HT-29 (cell line): ENCODE measurements around the gene PPP1R16B. TPM values are rescaled to one million over a fixed set of nuclear protein-coding genes. Genes with fewer than 3 reads are reported as not detected.
A peak's percentile ranks its signal among the peaks of the same experiment; 100 is the strongest.

Source experiments
- DNase-seq: peaks from one replicate; pipeline ENCODE4 v3.0.0-alpha.2; 2015; ENCODE audit warnings: low spot score
- total RNA-seq: library from RNA; depleted of rRNA; stranded (reverse); fragments of >200 nt; shearing (Covaris generic); gene quantifications from 2 replicates; pipeline ENCODE4 v1.2.3, GENCODE V29; 2014

PPP1R16B gene
- total RNA-seq, 1 experiment from 2014 or later: not detected

DNA sequence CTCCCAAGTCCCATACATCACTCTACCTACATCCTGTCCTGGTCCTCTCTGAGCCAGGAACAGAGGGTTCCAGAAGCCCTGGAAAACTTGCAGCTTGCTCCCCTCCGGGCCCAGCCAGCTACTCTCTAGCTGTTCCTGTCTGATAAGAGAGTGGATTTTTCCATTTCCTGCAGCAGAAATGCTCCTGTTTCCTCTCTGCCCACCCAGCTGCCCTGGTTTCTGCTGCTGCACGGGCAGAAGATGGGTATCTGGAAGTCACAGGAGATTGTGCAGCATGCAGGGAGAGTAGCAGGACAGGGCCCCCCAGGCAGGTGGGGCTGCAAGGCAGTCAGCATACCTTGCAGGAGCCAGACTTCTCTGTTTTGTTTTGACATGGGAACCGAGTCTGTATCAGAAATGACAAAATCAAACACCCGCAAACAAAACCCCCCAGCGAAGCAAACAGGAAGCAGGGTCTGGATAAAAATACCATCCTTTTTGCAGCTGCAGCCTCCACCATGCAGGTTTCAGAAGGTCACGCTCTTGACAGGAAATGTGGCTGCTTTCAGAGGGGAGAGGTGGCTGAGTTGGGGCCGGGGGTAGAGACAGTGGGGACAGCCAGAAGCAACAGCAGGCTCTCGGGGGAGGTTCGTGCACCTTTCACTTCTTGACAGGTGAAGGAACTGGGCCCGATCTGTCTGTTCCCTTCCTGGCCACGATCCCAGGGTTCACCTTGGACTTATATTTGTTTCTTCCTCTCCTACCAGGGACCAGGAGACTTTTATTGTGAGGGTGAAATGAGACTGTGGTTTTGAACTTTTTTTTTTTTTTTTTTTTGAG is 69.9 kb downstream of the PPP1R16B start:
- no peak for DNase-seq

DNA sequence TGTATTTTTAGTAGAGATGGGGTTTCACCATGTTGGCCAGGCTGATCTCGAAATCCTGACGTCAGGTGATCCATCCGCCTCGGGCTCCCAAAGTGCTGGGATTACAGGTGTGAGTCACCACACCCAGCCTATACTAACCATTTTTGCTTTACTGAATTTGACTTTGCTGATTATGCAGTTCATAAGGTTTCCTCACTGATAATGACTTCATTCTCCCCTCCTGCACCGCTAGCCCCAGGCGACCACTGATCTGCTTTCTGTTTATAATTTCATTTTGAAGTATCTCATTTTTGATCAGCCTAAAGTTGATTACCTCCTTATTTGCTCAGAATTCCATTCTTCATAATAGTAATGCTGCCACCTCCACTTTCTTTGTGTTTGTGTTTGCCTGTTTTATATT is 72.0 kb downstream of the PPP1R16B start:
- DNase-seq: no peak

GRCh38 chr20:38878866-38879265 is 73.4 kb downstream of the PPP1R16B start:
- peak; percentile 25 for DNase-seq

- DNase-seq: no peak
Observed at GRCh38 chr20:38880952-38881735, 75.6 kb downstream of the PPP1R16B start.

- DNase-seq: no peak
Observed at GRCh38 chr20:38881806-38882440, 76.4 kb downstream of the PPP1R16B start.

DNA sequence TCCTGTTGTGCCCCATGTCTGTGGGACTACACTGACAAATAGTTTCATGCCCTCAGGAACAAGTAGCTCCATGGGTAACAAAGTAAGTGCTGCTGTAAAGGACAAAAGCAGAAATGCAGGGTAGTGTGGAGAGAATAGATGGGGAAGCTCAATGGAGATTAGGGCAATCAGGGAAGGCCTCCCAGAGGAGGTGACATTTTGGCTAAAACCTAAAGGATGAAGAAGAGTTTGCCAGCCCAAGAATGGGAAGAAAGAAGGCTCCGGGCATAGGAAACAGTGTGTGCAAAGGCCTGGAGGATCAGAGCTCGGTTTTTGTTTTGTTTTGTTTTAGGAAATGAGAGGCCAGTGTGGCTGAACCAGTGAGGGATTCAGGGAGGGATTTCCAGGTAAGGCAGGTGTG is 77.1 kb downstream of the PPP1R16B start:
- no peak for DNase-seq

DNA sequence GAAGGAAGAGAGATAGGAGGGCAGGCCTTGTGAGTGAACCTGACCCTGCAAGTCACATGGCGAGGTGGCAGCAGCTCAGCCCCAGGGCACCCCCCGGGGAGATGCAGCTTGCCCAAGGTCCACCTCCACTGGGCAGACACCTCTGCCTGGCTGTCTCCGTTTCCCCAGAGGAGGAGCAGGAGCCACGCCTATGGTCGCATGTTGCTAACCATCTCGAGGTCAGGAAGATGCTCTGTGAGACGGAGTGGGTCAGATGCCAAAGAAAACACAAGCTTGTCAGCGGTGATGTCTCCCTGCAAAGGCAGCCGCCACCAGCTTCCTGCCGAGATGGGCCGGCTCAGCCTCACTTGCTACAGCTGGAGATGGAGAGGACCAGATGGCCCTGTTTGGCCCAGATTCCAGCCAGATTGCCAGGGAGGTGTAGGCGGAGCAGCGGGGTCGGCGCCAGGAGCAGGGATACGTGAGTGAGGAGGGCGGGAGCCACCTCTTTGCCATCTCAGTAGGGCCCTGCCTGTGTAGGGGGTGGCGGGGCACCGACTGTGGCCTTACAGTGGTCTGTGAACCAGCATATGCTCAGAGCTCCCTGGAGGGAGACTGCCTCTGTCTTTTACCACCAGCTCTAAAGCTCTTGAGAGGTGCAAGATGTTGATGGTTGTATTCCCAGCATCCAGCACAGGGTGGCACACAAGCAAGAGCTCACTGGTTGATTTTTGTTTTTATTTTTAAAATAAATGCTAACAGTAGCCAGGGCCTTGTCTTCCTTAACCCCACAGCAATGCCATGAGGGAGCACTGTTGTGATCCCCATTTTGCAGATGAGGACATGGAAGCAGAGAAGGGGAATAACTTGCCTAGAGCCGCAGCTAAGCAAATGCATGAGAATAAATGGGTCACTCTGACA is 77.8 kb downstream of the PPP1R16B start:
- no peak for DNase-seq

- DNase-seq: no peak
Observed at GRCh38 chr20:38883981-38884733, 78.7 kb downstream of the PPP1R16B start.

GRCh38 chr20:38885357-38885756 is 79.9 kb downstream of the PPP1R16B start:
- DNase-seq: no peak

DNA sequence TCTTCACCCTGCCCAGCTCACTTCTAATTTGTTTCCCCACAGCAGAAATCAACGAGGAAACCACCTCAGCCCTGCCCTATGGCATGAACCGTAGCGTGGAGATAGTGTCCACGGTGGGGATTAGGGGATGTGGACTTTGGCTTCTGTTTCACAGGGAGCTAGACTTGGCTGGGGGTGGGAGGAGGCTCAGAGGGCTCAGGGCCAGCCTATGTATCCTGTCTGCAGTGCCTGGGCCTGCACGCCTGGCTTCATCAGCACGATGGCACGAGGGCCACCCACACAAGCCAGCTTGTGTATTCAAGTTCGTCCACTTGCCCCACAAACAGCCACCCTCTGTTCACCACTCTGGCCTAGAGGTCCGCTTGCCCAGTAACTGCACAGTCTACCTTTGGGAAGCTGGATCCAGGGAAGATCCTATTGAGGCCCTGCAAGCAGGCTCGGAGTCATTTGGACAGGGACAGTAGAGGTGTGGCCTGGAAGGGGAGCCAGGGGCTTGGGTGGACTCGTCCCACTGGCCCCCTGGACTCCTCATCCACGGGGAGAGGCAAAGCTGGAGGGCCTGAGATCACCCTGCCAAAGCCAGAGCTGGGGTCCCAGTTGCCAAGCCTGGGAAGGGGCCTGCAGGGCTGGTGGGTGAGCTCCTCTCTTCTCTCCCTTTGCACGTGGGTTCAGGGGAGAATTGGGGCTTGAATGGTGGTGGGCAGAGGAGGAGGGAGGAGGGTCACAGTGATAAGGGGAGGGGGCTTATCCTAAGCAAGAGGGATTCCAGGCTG is 82.7 kb downstream of the PPP1R16B start:
- no peak for DNase-seq

DNA sequence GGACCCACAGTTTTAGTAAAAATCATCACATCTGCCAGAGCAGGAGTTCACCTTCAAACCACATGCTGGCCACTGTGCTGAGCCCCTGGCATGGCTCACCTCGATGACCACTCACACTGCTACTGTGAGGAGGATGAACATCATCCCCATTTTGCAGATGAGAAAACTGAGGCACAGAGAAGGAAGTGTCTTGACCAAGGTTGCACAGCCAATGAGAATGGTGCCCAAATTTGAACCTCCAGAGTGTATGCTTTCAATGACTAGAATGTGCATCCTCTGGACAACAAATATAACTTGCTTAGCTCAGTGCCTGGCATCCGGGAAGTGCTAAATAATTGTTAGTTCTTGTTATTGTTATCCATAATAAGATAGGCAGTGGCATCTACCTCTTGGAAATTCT is 83.6 kb downstream of the PPP1R16B start:
- DNase-seq: no peak

DNA sequence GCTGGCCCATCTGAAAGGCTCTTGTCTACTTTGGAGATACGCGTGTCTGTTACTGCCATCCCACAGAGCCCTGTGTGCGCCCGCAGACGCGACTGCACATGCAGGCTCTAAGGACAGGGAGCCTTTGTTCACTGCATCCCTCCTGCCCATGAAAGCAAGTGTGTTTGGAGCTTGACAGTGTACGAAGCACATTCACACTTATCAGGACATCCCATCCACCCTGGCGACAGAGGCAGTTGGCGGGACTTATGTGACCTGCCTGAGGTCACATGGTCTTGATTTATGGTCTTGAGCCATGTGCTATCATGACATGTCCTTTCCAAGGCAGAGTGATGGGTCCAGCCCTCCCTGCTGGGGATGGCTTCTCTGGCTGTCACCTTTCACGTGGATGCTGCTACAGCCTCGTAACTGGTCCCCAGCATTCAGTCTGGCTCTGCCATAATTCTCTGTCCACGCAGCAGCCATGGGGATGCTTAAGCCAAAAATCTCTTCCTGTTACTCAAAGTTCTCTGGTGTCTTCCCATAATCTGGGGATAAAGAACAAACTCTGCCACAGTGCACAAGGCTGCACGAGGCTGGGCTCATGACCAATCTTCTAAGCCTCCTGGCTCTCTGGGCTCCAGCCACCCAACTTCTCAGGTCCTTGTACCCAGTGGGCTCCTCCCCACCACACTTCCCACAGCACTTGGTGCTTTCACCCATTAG is 84.4 kb downstream of the PPP1R16B start:
- DNase-seq: no peak

DNA sequence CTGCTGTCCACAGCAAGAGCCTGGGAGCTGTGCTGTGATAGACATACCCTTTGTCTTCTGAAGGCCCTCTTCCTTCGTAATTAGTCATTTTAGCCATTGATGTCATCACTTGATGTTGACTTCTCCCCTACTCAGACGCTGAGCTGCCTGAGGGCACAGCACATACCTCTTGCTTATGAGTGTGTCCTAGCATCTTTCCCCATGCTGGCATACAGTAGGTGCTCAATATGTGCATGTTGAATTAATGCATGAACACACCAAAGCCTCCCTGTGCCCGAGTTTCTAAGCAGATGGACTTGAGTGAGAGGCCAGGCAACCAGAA is 85.0 kb downstream of the PPP1R16B start:
- no peak for DNase-seq

DNA sequence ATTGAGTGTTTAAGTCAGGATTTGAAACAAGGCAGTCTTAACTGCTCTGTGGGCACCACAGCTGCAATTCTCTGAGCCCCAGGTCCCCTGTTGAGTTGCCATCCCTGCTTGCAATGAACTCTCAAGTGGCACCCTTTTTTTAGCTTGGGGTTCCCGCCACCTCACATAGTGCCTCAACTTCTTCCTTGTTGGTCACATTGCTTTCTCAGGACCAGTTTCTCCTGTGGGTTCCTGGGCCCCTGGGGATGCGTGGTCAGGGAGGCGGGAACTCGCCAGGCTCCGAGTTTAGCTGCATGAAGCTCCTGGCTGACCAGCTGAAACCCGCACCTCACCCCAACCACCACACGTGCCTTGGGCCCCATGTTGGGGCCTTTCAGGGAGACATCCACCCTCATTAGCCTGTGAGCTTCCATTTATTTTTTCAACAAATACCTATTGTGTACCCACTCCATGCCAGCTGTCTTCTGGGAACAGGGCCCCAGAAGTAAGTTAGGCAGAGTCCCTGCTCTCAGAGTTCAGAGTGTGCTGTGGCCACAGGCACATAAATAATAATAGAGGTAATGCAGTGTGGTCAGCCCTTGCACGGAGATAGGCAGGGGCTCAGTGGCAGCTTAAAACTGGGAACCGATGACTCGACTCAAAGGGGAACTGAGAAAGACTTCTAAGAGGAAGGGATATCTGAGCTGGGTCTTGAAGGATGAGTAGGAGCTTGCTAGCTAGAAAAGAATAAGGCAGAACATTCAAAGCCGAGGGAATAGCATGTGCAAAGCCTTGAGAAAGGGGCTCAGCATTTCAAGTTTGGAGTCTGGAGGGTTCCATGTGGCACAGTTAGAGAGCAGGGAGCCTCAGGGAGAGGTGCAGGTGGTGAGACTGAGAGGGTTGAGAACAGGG is 86.8 kb downstream of the PPP1R16B start:
- no peak for DNase-seq

DNA sequence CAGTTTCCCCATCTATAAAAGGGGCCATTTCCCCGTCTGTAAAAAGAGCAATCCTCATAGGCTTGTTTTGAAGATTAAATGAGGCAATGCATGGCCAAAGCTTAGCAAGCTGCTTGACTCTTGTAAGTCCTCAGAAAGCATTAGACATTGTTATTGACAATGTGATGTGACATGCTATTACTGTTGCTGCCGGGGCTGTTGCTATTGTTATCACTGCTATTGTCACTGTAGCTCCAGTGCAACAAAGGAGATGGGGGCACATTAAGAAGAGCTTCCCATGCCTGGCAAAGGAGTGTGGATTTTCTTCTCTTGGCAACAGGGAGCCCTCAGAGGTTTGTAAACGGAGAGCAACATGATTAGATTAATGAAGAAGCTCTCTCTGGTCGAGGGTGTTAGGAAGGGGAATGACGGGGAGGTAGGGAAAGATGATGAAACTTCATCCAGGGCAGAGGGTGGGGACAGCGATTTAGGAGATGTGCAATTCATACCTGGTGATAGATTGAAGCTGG is 87.6 kb downstream of the PPP1R16B start:
- no peak for DNase-seq

DNA sequence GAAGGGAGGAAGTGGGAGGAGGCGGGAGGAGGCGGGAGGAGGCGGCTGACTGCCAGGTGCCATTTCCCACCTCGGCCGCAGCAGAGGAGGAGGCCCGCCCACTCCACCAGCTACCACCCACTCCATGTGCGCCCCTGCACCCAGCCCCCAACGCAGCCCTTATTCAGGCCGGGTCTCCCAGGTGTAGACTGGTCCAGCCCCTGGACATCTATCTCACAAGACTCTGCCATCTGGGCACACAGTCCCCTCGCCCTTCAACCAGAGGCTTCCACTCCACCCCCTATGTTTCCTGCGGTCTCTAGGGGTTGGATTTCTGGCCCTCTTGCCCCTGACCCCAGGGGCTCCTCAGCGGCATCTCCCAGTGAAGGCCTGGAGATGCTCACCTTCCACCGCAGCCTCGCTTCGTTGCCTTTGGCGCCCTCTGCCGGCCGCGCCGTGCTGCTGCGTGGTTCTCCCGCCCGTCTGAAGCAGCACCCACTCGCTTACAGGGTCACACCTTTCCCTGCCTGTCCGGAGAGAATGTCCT is 88.1 kb downstream of the PPP1R16B start:
- peak; percentile 75 for DNase-seq

DNA sequence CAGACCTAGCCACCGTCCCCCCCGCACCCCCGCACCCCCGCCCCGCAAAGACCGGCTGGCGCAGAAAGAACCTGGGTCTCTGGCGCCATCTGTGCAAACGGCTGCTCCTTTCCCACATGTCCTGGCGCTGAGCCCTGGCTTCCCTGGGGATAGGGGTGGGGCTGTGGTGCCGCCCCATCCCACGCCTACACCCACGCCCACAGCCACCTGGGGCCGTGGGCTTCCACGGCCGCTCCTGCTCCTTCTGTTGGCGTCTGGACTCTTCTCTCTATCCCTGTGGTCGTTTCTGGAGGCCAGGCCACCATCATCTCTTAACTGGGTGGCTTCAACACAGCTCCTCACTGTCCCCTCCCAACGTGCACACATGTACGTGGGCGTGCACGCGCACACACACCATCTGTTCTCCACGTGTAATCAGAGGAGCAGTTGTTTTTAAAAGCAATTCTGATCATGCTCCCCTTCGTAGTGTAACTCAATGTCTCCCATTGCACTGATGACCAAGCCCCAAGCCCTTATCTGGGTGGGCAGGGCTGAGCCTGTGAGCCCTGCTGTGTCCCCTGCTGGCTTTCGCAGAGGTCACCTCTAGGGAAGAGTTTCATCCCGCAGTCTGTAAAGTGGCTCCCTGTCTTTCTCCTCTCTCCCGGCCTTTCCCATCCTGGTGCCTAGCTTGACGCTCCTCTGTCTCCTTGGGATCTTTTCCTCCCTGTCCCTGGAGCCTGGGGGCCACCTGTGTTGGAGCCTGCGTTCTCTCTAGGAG is 88.8 kb downstream of the PPP1R16B start:
- DNase-seq: no peak
